CD4-positive, alpha-beta T cell treated with Interleukin-17A for 1 hour (primary cell): ENCODE results near the gene HDAC1.
A peak's percentile ranks its signal among the peaks of the same experiment; 100 is the strongest.

Experiments used
- DNase-seq: peaks from one replicate; pipeline ENCODE4 v3.0.0-alpha.2; 2020

HDAC1 gene

DNA sequence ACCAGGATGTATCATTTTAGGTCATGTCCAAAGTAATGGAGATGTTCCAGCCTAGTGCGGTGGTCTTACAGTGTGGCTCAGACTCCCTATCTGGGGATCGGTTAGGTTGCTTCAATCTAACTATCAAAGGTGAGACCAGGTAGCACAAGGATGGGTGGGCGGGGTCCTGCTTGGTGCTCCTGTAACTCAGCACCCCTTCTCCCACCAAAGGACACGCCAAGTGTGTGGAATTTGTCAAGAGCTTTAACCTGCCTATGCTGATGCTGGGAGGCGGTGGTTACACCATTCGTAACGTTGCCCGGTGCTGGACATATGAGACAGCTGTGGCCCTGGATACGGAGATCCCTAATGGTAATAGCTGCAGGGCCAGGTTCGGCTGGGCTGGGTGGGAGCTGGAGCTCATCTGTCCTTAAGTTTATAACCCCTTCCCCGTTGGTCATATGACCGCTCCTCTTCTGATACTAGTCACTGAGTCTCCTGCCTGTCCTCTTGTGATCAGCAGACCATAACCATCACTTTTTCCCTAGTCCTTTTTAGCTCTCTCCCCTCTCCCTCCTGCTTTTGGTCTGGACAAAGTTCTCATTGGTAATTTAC lies 38.8 kb downstream of the HDAC1 start:
- no peak for DNase-seq

DNA sequence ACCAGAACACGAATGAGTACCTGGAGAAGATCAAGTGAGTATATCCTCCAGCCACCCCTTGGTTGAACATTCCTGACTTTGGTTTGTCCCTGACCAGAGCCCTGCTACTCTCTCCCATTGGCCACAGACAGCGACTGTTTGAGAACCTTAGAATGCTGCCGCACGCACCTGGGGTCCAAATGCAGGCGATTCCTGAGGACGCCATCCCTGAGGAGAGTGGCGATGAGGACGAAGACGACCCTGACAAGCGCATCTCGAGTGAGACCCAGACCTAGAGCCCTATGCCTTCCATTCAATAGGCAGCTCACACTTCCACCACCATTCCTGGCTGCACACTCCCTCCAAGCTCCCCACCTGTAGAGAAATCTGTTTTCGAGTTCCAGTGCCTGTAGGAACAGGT lies 39.7 kb downstream of the HDAC1 start:
- no peak for DNase-seq

DNA sequence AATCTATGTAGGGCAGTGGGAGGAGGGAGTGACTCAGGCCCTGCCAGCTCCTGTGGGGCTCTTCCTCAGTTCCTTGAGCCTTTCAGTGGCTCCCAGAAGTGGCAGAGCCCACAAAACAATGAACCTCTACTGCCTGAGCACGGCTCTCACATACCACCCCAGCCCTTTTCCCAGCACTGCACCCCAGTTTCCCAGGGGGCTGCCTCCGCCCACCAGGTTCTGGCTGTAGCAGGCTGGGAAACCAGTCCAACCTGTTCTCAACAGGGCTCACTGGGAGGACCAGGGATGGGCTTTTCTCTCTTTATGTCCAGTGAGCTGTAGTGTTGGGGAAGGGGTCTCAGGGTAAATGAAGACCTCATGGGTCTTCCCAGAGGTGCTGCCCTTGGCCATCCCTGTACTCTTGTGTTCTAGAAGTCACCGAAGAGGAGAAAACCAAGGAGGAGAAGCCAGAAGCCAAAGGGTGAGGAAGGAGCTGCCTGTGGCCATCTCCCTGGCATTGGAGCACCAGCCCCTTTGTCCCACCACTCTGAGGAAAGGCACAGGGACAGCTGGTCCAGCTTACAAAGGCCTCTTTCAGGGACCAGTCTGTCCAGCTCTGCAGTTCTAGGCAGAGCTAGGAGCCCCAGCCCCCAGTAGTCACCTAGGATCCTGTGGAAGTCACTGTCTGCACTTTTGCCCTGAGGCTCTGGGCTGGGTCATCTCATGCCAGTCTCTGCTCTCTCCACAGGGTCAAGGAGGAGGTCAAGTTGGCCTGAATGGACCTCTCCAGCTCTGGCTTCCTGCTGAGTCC lies 40.6 kb downstream of the HDAC1 start:
- DNase-seq = no peak

DNA sequence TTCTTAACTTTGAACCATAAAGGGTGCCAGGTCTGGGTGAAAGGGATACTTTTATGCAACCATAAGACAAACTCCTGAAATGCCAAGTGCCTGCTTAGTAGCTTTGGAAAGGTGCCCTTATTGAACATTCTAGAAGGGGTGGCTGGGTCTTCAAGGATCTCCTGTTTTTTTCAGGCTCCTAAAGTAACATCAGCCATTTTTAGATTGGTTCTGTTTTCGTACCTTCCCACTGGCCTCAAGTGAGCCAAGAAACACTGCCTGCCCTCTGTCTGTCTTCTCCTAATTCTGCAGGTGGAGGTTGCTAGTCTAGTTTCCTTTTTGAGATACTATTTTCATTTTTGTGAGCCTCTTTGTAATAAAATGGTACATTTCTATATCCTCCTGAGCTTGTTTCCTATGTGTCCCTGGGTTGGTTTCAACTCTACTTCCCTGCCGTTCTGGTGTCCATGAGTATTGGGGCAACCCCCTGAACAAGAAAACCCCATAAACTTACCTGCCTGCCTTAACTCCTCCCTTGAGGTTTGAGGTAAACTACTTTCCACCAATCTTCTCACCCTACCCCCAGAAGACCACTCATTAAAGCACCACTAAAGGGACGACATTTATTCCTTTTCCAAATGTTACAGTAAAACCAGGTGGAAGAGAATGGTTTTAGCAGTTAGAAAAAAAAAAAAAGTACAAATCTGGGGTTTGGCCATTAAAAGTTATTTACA lies 41.5 kb downstream of the HDAC1 start:
- no peak for DNase-seq

DNA sequence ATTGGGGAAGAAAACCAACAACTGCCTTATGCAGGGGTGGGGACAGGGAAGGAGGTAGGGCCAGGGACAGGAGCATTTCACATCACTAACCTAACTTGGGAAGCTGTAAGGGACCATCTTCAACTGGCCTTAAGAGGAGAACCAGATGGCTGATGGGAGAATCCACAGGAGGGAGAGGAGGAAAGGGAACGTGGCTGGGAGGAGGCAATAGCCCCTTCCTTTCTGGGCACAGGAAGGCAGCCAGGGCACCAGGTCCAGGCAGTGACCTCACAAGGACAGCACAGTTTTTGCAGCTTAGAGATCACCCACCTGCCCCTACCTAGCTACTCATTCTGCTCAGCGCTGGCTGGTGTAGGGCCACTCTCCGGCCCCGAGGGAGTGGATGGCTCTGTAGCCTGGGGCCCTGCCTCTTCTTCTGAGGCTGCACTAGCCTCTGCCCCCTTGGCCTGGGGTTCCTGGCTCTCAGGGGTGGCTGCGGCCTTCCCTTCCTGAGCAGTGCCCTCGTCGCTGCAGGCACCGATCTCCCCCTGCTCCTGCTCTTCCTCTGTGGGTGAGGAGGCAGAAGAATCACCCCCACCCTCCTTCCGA lies 42.5 kb downstream of the HDAC1 start:
- no peak for DNase-seq

DNA sequence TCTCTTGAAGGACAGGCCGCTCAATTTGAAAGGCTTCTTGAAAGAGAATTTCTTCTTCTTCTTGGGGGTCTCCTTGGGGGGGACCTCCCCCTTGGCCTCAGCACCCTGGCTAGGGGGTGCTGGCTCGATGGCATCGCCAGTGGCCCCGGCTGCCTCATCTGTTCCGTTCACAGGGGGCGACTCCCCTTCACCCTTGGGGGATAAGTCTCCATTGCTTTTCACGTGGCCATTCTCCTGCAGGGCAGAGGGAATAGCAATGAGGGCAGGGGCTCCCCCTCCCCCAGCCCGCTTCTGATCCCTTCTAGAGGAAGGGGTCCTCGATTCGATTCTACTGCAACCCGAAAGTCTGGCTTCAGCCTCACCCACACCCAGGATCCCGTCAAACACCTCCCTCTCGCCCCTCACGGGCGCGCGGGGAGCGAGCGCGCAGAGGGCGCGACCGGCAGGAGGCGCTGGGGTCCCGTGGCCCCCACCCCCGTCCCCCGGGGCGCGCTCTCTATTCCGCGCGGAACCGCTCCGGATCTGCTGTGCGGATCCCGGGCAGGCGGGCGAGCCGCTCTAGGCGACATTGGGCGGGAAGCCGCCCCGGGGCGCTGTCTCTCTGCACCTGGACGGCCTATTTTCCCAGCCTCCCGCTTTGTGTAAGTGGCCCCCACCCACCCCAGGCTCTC lies 43.1 kb downstream of the HDAC1 start:
- DNase-seq = peak; percentile 71

DNA sequence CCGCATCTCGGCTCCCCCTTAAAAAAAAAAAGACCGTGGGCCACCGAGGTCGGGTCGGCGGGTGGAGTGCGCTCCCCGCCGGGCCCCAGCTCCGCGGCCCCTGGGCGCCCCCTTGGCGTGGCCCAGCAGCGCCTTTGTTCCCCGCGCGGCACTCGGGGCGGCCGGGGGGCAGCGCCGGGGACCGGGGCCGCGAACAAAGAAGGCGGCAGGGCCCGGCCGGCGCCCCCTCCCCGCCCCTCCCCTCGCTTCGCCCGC lies 43.6 kb downstream of the HDAC1 start:
- no peak for DNase-seq

DNA sequence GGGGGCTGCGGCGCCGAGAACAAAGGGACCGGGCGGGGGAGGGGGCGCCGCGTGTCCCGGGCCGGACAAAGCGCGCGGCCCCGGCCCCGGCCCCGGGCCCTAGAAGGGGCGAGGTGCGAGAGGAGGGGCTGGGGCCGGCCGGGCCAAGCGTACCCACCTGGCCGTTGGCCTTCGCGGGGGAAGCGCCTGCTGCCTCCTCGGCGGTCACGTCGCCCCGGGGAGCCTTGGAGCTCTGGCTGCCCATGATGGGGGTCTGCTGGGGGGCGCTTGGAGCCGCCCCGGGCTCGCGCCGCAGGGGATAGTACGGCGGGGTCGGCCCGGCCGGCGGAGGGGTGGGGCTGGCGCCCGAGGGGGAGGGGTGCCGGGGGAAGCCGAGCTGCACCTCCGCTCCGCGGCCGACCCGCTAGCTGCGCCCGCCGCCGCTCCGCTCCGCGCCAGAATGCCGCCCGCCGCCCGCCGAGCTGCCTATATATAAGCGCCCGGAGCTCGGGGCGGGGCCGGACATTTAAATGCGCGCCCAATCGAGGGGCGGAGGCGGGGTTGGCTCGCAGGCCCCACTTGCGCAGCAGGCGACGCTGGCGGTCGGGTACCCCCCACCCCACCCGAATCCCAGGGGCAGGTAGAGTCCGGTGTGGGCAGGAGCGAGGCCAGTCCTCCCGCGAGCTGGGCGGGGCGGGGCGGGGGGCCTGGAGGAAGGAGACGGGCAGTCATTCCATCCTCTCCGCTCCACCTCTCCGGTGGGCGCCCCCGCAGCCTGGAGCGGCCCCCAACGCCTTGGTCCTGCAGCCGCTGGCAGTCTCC lies 44.1 kb downstream of the HDAC1 start, which contains the start of gene MARCKSL1:
Gene MARCKSL1 (minus strand): TSS at position 444 of the 801 bp plus-strand sequence. CDS start 200 bp downstream, at position 244.
- peak; percentile 89 for DNase-seq

DNA sequence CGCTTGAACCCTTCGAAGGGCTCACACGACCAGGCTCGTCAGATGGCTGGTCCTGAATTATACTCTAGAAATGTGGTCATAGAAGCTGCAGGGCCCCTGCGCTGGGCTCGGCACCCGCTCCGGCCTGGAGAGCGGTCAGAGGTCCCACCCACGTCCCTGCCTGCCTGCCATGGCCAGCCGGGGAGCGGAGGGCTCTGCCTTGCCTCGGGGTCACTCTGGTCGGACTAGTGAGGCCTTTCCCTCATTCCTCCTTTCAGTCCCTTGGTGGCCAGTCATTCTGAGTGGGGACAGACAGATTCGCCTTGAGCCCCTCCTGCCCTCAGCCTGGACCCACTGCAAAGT lies 44.7 kb downstream of the HDAC1 start:
- DNase-seq = no peak

DNA sequence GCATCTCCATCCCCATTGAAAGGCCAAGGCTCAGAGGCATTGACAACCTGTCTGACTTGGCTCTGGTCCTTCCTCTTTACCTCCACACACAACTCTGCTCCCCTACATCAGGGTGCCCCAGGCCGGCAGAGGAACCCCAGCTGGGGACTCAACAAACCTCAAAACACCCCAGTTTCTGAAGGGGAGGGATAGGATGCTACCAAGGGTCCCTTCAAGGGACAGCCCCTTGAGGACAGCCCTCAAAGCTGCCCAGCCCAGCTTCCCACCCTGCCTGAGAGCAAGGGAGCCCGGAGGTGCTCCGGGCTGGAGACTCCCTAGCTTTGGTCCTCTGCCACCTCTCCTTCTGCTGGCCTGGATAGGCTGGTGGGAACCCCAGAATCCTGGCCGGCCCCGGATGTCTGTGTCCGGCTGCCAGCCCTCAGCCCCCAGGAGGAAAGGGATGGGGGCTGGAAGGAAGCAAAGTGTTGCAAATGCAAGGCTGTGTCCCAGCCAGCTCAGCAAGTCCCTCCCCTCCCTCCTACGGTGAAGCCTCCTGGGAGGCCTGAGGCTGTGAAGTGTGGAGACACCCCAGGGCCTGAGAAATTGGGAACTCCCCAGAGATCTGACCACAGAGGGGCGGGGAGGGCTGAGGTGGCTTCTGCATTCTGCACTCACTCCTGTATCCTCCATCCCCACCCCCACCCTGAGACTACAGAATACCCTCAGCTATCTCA lies 45.2 kb downstream of the HDAC1 start:
- peak; percentile 79 for DNase-seq

DNA sequence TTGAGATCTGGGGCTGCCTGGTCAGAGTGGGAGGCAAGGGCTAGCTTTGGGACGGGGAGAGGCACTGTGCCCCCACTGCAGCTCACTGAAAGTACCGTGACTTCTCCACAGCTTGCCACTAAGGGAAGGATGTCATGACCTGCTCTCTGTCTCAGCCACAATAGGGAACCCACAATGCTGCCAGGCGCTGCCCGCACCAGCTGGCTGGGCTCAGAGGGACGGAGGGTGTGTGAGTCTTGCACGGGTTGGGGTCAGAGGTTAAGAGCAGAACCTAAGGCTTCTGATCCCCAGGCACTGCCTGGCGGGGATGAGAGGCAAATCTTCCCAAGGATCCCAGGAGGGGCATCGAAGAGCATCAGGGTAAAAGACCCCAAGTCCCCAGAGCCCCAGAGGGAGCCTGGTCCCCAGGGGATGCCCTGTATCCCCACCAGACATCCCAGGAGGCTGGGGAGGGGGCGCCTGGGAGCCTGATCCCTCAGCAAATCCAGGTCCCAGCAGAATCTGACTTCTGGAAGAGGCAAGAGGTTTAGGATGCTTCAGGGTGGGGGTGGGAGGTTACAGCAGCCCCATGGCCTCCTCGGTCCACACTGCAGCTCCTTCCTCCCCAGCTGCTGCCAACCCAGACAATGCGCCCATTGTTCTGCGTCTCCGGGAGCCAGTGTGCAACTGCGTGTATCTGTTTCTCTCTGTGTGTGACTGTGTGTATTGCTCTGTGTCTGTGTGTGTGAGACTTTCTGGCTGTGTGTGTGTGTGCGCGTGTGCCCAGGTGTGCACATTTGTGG lies 46.2 kb downstream of the HDAC1 start:
- DNase-seq = peak; percentile 46

DNA sequence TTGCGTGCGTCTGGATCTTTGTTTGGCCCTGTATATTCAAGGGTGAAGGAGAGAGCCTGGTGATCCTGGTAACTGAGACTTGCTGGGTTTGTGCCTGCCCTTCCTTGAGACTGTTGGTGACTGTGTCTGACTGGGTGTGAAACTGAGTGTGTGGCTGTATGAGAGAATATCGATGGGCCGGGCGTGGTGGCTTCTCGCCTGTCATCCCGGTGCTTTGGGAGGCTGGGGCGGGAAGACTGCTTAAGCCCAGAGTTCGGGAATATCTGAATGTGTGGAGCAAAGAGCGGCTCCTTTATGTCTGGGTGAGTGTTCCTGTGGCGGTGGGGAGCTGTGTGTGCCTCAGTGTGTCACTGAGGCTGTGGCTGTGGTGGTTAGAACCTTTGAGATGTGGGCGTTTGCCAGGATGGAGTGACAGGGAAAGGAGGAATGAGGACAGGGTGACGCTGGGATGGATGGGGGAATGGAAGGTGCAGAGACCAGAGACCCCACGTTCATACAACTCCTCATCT lies 46.8 kb downstream of the HDAC1 start:
- DNase-seq = no peak

DNA sequence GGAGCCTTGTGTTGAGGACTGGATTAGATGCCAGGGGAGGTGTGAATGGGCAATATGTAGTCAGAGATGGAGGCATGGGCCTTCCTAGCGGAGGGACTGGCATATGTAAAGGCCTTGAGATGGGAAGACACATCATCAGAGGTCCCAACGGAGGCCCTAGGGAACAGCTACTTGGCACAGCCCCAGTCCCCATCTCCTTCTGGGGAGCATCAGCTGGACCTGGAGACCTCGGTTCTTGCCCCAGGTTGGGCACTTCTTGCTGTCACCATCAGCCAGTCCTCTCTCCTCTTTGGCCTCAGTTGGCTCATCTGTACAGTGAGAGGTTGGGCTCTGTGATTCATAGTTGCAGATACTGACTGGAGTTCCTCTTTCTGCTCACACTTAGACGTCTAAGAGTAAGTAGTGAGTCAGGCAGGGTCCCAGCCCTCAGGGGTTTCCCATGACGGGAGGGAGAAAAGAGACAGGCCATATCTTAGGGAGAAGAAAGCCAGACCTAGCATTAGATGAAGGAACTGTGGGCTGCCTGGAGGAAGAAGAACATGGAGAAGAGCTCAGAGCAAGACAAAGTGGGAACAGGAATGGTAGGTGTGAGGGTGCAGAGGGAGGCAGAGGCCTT lies 47.6 kb downstream of the HDAC1 start:
- DNase-seq = peak; percentile 31

DNA sequence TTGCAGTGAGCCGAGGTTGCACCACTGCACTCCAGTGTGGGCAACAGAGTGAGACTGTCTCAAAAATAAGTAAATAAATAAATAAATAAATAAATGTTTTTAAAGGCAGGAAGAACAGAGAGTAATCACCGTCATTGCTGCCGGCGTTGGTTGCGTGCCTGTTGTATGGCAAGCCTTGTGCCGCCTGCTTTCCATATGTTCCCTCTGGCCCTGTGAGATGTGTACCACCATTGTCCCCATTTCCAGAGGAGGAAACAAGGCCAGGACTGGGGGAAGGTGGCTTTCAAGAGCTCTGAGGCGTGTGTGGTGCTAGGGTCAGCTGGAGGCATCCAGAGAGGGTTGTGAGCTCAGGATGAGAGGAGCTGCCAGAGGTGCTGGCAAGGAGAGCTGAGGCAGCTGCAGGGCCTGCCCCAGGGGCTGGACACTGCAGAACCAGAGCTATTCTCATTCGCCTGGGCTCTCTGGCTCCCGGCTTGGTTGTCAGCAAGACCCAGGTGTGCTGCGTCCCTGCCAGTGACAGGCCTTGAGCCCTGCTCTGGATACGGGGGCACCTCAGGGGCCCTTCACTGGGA lies 49.4 kb downstream of the HDAC1 start:
- no peak for DNase-seq

DNA sequence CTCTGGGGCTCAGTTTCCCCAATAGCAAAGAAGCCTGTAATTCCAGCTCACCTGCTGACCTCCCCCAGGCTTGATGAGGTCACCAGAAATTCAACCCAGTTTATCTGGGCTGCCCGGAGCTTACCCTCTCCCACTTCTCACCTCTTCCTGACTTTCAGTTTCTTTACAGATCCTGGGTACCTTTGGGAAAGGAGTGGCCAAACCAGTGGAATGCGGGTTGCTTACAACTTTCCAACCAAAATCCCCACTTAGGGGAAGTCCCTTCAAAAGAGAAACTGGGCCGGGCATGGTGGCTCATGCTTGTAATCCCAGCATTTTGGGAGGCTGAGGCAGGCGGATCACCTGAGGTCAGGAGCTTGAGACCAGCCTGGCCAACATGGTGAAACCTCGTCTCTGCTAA lies 50.1 kb downstream of the HDAC1 start:
- DNase-seq = no peak

DNA sequence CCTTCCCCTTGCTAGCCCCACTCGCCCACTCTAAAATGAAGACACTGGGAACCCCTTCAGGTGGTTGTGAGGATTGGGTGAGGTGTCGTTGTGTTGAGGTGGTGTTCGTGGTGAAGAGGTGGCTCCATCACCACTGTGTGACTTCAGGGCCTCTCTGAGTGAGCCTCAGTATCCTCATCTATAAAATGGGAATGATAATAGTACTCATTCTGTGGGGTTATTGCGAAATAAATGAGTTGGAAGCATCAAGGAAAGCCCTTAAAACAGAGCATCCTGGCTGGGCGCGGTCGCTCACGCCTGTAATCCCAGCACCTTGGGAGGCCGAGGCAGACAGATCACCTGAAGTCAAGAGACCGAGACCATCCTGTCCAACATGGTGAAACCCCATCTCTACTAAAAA lies 50.8 kb downstream of the HDAC1 start:
- no peak for DNase-seq

DNA sequence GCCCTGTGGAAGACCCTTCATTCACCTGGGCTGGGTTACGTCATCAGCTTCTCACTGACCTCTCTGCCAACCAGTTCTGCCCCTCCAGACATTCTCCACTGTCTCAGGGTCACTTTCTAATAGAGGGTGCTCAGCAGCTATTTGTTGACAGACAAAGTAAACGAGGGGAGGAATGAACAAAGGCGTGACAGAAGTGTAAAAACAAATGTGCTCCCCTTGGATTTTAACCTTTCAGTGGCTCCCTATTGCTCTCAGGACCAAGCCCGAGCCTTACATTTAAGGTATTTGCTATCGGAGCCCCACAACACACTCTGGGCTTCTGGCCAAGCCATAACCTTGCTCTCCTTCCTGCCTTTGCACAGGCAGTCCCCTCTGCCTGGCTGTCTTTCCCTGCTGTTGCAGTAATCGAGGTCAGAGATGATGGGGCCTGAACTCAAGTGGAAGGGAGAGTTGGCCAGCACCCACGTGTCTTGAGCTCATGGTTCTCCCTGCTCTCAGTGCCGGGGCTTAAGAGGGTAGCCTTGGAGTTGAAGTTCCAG lies 53.5 kb downstream of the HDAC1 start:
- no peak for DNase-seq

DNA sequence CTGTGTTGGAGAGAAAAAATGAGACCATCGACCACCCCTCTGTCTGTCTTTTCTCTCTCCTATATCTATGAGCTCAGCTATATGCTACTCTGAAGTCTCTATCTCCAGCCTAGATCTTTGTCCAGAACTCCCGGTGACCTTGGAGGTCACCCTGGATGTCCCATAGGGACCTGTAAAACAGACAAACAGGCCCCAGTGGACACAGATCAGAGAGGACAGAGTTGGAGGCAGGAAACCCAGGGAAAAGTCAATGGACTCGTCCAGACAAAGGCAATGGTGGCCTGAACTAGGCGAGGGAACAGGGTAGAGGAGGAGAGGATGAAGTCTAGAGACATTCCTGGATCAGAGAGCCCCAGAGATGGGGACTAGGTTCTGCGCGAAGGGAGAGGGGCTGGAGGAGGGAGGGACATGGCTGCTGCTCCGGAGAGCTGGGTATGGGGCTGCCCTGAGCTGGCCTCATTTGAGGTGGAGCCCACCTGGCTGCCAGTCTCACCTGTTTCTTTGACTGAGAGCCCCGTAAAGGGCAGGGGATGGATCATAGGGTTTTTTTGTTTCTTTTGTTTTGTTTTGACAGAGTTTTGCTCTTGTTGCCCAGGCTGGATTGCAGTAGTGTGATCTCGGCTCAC lies 54.8 kb downstream of the HDAC1 start:
- no peak for DNase-seq

DNA sequence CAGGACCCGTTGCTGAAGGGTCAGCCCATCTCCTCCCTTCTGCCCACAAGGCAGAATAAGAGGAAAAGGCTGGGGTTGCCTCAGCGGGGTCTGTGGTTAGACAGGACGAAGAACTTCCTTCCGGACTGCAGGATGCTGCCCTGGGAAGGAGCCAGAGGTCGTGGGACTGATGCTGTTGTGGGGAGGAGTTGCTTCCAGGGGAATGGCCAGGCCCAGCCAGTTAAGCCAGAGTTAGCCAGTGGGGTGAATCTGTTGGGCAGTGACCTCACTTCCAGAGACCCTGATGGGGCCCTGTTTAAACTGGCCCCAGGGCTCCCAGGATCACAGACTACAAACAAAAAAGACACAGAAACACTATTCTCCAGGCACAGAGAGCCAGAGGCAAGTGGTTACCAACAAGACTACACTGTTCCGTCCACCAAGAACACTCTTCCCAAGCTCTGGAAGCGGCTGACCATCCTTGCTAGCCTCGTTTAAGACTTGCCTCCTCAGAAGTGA lies 57.4 kb downstream of the HDAC1 start:
- no peak for DNase-seq
